ENCODE results near the gene NUP214.
A peak's percentile ranks its signal among the peaks of the same experiment; 100 is the strongest.

Gene NUP214

GRCh38 chr9:131125288-131126058, at the start of gene NUP214:
TSS of gene NUP214 (plus strand) at chr9:131125586. CDS start at chr9:131125705, 119 bp downstream.
- peak; percentile 99 for DNase-seq (ENCODE audit: low spot score)

GRCh38 chr9:131076347-131077195, 48.8 kb upstream of the NUP214 start:
- DNase-seq (ENCODE audit: low spot score): no peak

GRCh38 chr9:131078427-131079366, 46.7 kb upstream of the NUP214 start:
- no peak for DNase-seq (ENCODE audit: low spot score)

- no peak for DNase-seq (ENCODE audit: low spot score)
Observed at GRCh38 chr9:131080589-131080988, 44.8 kb upstream of the NUP214 start.

DNA sequence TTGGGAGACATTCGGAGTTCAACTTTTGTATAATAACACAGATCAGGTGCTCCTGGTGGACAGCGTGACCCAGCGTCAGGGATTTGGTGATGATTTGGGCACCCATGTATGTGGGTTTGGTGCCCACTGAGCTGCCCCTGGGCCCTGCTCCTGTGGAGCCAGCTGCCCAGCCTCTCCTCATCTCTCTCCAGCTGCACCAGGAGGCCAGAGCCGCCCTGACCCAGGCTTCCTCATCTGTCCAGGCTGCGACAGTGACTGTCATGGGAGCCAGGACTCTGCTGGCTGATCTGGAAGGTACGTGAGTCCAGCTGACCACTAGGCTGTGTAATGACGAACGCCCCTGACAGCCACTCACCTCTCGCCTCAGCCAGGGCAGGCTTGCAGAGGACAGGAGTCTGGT, 43.5 kb upstream of the NUP214 start:
- DNase-seq (ENCODE audit: low spot score): no peak

GRCh38 chr9:131082774-131083512, 42.4 kb upstream of the NUP214 start:
- DNase-seq (ENCODE audit: low spot score): no peak

DNA sequence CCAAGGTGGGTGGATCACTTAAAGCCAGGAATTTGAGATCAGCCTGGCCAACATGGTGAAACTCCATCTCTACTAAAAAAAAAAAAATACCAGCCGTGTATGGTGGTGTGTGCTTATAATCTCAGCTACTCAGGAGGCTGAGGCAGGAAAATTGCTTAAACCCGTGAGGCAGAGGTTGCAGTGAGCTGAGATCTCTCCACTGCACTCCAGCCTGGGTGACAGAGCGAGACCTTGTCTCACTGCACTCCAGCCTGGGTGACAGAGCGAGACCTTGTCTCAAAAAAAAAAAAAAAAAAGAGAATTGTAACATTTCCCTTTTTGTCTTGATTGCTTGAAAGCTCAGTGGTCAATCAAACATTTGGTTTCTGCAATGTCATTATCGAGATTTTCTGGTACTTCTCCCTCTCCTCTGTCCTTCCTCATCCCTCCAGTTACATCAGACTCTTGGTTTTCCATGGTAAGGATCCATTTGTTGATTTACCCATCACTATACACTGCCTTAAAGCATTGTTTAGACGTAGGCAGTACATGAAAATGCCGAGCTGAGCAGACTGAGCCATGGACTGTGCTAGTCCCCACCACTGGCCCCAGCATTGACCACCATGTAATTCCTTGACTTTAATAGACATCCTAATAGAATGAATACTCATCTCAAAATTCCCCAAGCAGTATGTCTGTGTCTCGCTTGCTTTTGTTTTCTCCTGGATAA, 40.6 kb upstream of the NUP214 start:
- DNase-seq (ENCODE audit: low spot score): no peak

DNA sequence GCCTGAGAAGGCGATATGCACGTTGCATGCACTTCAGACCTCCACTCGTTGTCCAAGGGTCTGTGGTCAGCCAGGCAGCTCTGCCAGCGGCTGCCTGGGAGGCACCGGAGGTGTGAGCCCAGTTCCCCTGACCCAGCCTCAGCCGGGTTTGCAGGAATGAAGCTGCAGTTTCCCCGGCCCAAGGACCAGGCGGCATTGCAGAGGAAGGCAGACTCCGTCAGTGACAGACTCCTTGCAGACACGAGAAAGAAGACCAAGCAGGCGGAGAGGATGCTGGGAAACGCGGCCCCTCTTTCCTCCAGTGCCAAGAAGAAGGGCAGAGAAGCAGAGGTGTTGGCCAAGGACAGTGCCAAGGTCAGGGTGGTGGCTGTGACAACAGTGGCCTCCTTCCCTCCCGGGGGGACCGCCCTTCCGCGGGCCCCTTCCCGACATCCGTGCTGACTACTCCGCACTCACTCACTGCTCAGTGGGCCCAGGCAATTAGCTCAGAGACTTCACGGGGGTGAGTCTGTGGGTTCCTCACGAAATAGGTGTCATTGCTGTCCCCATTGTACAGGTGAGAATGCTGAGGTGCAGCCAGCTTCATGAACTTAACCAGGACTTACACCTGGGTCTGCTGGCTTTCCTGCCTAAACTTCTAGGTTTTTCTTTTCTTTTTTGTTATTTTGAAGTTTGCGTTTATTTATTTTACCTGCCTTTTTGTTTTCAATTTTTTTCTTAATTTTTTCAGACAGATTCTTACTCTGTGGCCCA, 39.8 kb upstream of the NUP214 start:
- DNase-seq (ENCODE audit: low spot score): no peak

DNA sequence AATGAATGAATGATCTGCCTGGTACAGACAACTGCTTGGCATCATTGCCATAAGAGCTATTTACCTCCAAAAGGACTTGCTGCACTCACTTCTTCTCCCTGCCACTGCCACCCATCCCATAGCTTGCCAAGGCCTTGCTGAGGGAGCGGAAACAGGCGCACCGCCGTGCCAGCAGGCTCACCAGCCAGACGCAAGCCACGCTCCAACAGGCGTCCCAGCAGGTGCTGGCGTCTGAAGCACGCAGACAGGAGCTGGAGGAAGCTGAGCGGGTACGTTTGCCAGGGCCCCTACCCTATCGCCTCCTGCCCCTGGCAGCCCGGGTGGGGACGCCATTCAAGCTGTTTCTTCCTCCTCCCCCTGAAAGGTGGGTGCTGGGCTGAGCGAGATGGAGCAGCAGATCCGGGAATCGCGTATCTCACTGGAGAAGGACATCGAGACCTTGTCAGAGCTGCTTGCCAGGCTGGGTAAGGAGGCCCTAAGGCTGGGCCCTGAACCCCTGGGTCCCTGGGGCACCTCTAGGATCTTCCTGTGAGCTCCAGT, 38.0 kb upstream of the NUP214 start:
- no peak for DNase-seq (ENCODE audit: low spot score)

DNA sequence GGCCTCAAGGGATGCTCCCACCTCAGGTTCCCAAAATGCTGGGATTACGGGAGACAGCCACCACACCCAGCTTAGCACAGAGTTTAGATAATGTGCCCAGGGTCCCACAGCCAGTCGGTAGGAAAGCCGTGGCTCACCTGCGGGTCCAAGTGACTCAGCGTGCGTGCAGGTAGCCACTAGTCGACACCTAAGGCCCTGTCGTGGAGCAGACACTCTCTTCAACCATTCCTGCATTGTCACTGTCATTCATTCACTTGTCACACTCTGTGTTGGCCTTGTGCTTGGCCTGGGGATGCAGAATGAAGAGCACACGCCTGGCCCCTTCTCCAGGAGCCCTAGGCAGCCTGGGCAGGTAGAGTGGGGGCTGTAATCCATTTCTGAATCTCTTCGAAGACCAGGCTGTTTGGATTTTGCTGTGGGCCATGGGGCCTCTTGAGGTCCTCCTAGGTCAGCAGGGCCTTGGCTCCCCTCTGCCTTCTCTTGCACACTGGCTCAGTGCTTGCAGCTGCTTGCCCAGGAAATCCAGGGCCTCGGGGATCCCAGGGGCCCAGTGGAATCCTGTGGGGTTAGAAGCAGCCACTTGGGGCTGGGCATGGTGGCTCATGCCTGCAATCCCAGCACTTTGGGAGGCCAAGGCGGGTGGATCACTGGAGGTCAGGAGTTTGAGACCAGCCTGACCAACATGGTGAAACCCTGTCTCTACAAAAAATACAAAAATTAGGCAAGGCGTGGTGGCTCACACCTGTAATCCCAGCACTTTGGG, 35.2 kb upstream of the NUP214 start:
- no peak for DNase-seq (ENCODE audit: low spot score)

DNA sequence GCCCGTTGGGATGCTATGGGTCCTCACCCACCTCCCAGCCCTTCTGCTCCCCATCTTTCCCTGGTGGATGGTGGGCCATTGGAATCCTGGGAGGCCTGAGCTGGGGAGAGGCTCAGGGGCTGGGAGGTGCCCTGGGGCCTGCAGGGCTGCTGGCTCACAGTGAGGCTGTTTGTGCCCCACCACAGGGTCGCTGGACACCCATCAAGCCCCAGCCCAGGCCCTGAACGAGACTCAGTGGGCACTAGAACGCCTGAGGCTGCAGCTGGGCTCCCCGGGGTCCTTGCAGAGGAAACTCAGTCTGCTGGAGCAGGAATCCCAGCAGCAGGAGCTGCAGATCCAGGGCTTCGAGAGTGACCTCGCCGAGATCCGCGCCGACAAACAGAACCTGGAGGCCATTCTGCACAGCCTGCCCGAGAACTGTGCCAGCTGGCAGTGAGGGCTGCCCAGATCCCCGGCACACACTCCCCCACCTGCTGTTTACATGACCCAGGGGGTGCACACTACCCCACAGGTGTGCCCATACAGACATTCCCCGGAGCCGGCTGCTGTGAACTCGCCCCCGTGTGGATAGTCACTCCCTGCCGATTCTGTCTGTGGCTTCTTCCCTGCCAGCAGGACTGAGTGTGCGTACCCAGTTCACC, 33.9 kb upstream of the NUP214 start:
- no peak for DNase-seq (ENCODE audit: low spot score)

- no peak for DNase-seq (ENCODE audit: low spot score)
Observed at GRCh38 chr9:131092030-131092429, 33.4 kb upstream of the NUP214 start.

DNA sequence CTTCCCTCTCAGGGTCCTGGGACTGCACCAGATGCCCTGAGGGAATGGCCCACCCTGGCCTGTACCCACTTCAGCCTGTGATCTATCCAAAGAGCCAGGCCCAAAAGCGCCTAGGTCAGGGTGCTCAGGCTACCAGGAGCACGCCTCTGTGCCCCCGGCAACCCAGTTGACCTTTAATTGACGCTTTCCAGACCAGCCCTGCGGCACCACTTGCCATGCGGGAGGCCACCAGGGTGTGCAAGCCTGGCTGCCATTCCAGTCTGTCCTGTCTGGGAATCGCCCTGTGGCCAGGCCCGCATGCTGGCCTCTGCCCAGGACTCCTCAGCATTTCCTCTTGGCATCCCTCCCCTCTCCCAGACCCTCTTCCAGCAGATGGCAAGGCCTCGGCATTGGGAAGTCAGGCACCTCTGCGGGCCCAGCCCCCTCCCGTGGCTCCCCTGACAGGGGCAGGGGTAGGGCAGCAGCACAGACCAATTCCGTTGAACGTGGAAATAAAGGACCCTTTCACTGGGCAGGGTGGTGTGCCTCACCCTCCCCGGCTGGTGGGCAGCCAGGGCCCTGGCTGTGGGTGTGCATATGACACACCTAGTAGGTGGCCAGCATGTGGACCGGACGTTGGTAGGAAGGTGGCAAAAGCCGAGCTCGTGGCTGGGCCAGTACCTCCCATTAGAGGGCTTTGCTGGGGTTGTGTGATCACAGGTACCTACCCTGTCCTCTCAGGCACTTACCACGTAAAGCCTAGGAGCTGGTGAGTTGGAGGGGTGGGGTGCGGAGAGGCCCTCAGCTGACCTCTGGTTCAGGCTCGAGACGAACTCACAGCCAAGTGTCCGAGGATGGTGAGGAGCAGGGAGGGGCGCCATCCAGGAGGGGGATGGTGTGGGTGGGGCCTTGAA, 32.6 kb upstream of the NUP214 start:
- no peak for DNase-seq (ENCODE audit: low spot score)

GRCh38 chr9:131094015-131094414, 31.4 kb upstream of the NUP214 start:
- no peak for DNase-seq (ENCODE audit: low spot score)

DNA sequence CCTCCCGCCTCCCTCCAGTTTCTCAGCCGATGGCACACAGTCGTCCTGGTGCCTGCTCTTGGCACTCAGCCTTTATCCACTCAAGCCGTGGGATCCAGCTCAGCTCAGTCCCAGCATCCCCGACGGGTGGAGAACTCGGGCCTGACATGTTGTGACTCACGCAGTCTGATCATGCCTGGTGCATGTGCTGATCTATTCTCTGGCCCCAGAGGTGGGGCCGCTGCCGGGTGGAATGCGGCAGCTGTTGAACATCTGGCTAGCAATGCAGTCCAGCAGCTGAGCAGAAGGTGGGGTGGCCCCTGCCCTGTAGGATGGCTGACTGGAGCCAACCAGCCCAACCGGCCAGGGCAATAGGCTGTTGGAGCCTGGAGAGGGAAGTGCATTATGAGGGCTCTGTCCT, 30.8 kb upstream of the NUP214 start:
- no peak for DNase-seq (ENCODE audit: low spot score)

- no peak for DNase-seq (ENCODE audit: low spot score)
Observed at GRCh38 chr9:131095666-131096268, 29.6 kb upstream of the NUP214 start.
